PFSK-1 (cell line): ENCODE data around the gene XYLT1.

Experiments
- FOXP2 ChIP-seq: optimal IDR thresholded peaks from 2 replicates; pipeline ENCODE3; 2011; ENCODE audit warnings: borderline replicate concordance, control low read depth, inconsistent platforms; ENCODE audit not compliant: insufficient read depth; ENCODE audit errors: extremely low read length, extremely low read depth
- POLR2AphosphoS5 ChIP-seq: IDR thresholded peaks from 2 replicates; pipeline ENCODE4 v1.6.1; 2012; ENCODE audit warnings: low read depth, mild to moderate bottlenecking, control low read depth, low read length, moderate library complexity
- SIN3A ChIP-seq: IDR thresholded peaks from 2 replicates; pipeline ENCODE4 v1.6.1; 2012; ENCODE audit warnings: mild to moderate bottlenecking, low read length, moderate library complexity, borderline replicate concordance; ENCODE audit not compliant: insufficient read depth
- TAF1 ChIP-seq: IDR thresholded peaks from 2 replicates; pipeline ENCODE4 v1.6.1; 2012; ENCODE audit warnings: low read length, control low read depth, borderline replicate concordance; ENCODE audit not compliant: insufficient read depth
- TF ChIP-seq, protein P1 (sequence below), 2 experiments: IDR thresholded peaks; 2 replicates each; pipeline versions ENCODE4 v1.6.1 to v1.8.0; 2011 to 2012; ENCODE audit warnings: low read depth in 2 of 2, low read length in 2 of 2, control low read depth in 1 of 2, inconsistent platforms in 1 of 2, mild to moderate bottlenecking in 1 of 2, moderate library complexity in 1 of 2; ENCODE audit not compliant: insufficient read depth in 1 of 2

XYLT1 gene

DNA sequence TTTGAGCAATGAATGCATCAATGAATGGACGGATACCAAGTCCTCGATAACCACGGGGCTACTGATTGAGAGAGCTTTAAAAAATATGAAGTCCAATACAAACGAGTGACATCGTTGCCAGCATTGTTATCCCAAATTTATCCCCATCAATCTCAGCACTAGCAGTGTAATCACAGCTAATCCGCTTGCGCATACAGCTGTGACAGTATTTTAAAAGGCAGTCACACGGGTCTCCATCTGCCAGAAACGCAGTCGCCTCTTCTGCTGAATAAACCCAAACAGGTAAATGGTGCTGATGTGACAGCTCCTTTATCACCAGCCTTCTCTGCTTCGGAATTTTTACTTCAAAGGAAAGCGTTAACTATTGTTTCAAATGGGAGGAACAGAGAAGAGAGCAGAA, 311.1 kb downstream of the XYLT1 start:
- TF ChIP-seq POLR2AphosphoS5 (no peak), TAF1 (no peak), FOXP2 (no peak), SIN3A (no peak)
- TF ChIP-seq, protein P1, sequence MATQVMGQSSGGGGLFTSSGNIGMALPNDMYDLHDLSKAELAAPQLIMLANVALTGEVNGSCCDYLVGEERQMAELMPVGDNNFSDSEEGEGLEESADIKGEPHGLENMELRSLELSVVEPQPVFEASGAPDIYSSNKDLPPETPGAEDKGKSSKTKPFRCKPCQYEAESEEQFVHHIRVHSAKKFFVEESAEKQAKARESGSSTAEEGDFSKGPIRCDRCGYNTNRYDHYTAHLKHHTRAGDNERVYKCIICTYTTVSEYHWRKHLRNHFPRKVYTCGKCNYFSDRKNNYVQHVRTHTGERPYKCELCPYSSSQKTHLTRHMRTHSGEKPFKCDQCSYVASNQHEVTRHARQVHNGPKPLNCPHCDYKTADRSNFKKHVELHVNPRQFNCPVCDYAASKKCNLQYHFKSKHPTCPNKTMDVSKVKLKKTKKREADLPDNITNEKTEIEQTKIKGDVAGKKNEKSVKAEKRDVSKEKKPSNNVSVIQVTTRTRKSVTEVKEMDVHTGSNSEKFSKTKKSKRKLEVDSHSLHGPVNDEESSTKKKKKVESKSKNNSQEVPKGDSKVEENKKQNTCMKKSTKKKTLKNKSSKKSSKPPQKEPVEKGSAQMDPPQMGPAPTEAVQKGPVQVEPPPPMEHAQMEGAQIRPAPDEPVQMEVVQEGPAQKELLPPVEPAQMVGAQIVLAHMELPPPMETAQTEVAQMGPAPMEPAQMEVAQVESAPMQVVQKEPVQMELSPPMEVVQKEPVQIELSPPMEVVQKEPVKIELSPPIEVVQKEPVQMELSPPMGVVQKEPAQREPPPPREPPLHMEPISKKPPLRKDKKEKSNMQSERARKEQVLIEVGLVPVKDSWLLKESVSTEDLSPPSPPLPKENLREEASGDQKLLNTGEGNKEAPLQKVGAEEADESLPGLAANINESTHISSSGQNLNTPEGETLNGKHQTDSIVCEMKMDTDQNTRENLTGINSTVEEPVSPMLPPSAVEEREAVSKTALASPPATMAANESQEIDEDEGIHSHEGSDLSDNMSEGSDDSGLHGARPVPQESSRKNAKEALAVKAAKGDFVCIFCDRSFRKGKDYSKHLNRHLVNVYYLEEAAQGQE (IDR thresholded peaks at IDR 0.05; ENCODE audit: insufficient read depth in 1 of 2, low read depth in 2 of 2, low read length in 2 of 2) = no peak

- TF ChIP-seq, protein P1 (IDR thresholded peaks at IDR 0.05; ENCODE audit: insufficient read depth in 1 of 2, low read depth in 2 of 2, low read length in 2 of 2) = no peak
- no peak for TF ChIP-seq SIN3A
- TF ChIP-seq POLR2AphosphoS5 = no peak
- TF ChIP-seq TAF1 = no peak
- no peak for TF ChIP-seq FOXP2
Measured at GRCh38 chr16:17155936-17156335, 314.8 kb downstream of the XYLT1 start.

- TF ChIP-seq POLR2AphosphoS5 (no peak), SIN3A (no peak), TAF1 (no peak), FOXP2 (no peak)
- TF ChIP-seq, protein P1 (IDR thresholded peaks at IDR 0.05; ENCODE audit: insufficient read depth in 1 of 2, low read depth in 2 of 2, low read length in 2 of 2) = no peak
Measured at GRCh38 chr16:17155485-17155884, 315.3 kb downstream of the XYLT1 start.

DNA sequence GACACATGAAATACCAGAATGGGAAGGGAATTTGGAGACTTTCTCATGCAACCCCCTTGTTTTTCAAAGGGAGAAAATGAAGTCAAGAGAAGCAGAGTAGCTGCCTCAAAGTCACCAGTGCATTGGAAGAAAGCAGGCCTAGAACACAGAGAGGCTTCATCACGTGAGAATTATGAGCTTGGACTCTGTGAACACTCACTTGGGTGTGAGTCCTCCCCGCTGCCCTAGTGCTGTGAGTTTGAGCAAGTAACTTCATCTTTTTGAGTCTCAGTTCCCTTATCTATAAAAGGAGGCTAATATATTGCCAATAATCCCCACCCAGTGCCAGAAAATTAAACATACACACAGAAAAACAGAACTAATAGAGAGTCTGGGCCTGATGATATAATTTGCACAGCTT, 315.8 kb downstream of the XYLT1 start:
- TF ChIP-seq POLR2AphosphoS5 (no peak), SIN3A (no peak), FOXP2 (no peak), TAF1 (no peak)
- TF ChIP-seq, protein P1 (IDR thresholded peaks at IDR 0.05; ENCODE audit: insufficient read depth in 1 of 2, low read depth in 2 of 2, low read length in 2 of 2) = no peak

- TF ChIP-seq POLR2AphosphoS5 (no peak), TAF1 (no peak), FOXP2 (no peak), SIN3A (no peak)
- TF ChIP-seq, protein P1 (IDR thresholded peaks at IDR 0.05; ENCODE audit: insufficient read depth in 1 of 2, low read depth in 2 of 2, low read length in 2 of 2) = no peak
Measured at GRCh38 chr16:17152311-17152710, 318.4 kb downstream of the XYLT1 start.
